GM12891 (cell line): Measurements from ENCODE around the gene SHLD2.
"Not testable (repeated sequence)": the region's sequence is repeated elsewhere in the genome, so short reads cannot be mapped to it uniquely, and the experiment has no call there.

Experiments used
- PAX5 ChIP-seq: IDR thresholded peaks from 2 replicates; pipeline ENCODE4 v1.6.1; 2011; ENCODE audit warnings: low read length, moderate library complexity, mild to moderate bottlenecking; ENCODE audit not compliant: insufficient read depth, severe bottlenecking
- POLR2A ChIP-seq: IDR thresholded peaks from 2 replicates; pipeline ENCODE4 v1.6.1; 2011; ENCODE audit warnings: low read depth, low read length, control low read depth
- POLR2AphosphoS5 ChIP-seq: IDR thresholded peaks from 2 replicates; pipeline ENCODE4 v1.6.1; 2011; ENCODE audit warnings: low read depth, low read length, control low read depth
- POU2F2 ChIP-seq: IDR thresholded peaks from 2 replicates; pipeline ENCODE4 v1.6.1; 2011; ENCODE audit warnings: low read depth, mild to moderate bottlenecking, control low read depth, low read length, moderate library complexity
- TAF1 ChIP-seq: IDR thresholded peaks from 2 replicates; pipeline ENCODE4 v1.6.1; 2011; ENCODE audit warnings: low read depth, low read length, control low read depth

DNA sequence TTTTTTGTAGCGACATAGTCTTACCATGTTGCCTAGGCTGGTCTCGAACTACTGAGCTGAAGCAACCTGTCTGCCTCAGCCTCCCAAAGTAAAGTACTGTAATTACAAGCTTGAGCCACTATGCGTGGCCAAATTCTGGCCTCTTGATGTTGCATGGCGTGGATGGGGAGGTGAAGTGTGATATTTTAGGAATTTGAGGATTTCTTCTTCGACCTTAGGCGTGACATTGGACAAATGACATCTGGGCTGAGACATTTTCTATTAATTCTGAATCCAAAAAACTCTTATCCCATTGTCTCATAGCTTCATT lies 48.1 kb downstream of the SHLD2 start:
- TF ChIP-seq POU2F2, POLR2AphosphoS5, TAF1, PAX5, POLR2A: not testable (repeated sequence)
